ENCODE data around the gene UTP15. TPM values are rescaled to one million over a fixed set of nuclear protein-coding genes. Genes with fewer than 3 reads are reported as not detected.

Gene UTP15
- total and polyA plus RNA-seq, 10 of the 15 experiments (the other 5 are each of a cell fraction or from before 2014, with no cell fraction given), result 22.5 to 39.4 (median 29.6) TPM

GRCh38 chr5:73519531-73520283 is 45.8 kb upstream of the UTP15 start (continued):
- TF ChIP-seq CREB1 (IDR thresholded peaks at IDR 0.05; ENCODE audit: low read depth) (no peak), POLR2AphosphoS5 (IDR thresholded peaks at IDR 0.05; ENCODE audit: low read length) (no peak), IKZF1 (conservative IDR thresholded peaks at IDR 0.05) (no peak), BCL3 (IDR thresholded peaks at IDR 0.05; ENCODE audit: borderline replicate concordance, insufficient read depth, low read depth, low read length, poor library complexity, severe bottlenecking) (no peak), ZNF217 (IDR thresholded peaks at IDR 0.05) (no peak), SRF (IDR thresholded peaks at IDR 0.05; ENCODE audit: low read depth in 2 of 2, low read length in 2 of 2) (no peak), EP300 (IDR thresholded peaks at IDR 0.05; ENCODE audit: borderline replicate concordance in 1 of 2, control insufficient read depth in 1 of 2, low read depth in 2 of 2, low read length in 2 of 2) (no peak), RELA (IDR thresholded peaks at IDR 0.05; ENCODE audit: borderline replicate concordance, partially characterized antibody) (no peak), IRF5 (IDR thresholded peaks at IDR 0.05; ENCODE audit: borderline replicate concordance) (no peak), BCL11A (IDR thresholded peaks at IDR 0.05; ENCODE audit: low read depth, low read length) (no peak), RAD51 (IDR thresholded peaks at IDR 0.05) (no peak), ESRRA (IDR thresholded peaks at IDR 0.05; ENCODE audit: low read length) (no peak), HCFC1 (IDR thresholded peaks at IDR 0.05; ENCODE audit: low read length) (no peak), CHD1 (IDR thresholded peaks at IDR 0.05; ENCODE audit: low read depth, low read length) (no peak), RBBP5 (conservative IDR thresholded peaks at IDR 0.05) (no peak), CREM (IDR thresholded peaks at IDR 0.05; ENCODE audit: low read depth) (peak; percentile 32; the same call in 1 of the 2 replicates), ZNF384 (IDR thresholded peaks at IDR 0.05; ENCODE audit: borderline replicate concordance, low read depth, low read length) (no peak), YY1 (IDR thresholded peaks at IDR 0.05; ENCODE audit: low read depth, low read length) (0 out of 2 replicates have a peak, but pooled peaks have one; percentile 43), SIN3A (IDR thresholded peaks at IDR 0.05; ENCODE audit: low read depth, low read length) (no peak), ZBTB11 (CRISPR knock-in tag; IDR thresholded peaks at IDR 0.05) (no peak), RUNX3 (IDR thresholded peaks at IDR 0.05; ENCODE audit: low read length) (0 out of 2 replicates have a peak, but pooled peaks have one; percentile 29), NFXL1 (IDR thresholded peaks at IDR 0.05; ENCODE audit: borderline replicate concordance) (no peak), BACH1 (IDR thresholded peaks at IDR 0.05; ENCODE audit: borderline replicate concordance) (no peak), EGR1 (IDR thresholded peaks at IDR 0.05; ENCODE audit: borderline replicate concordance in 1 of 2, low read depth in 2 of 2, low read length in 2 of 2) (peak in 1 of 2 experiments; percentile 49; a peak in 1 of 3 replicates)
- TF ChIP-seq, protein P1, sequence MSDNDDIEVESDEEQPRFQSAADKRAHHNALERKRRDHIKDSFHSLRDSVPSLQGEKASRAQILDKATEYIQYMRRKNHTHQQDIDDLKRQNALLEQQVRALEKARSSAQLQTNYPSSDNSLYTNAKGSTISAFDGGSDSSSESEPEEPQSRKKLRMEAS (IDR thresholded peaks at IDR 0.05; ENCODE audit: low read depth, low read length), result no peak

All from GM12878 (cell line).